Stimulated activated naive CD8-positive, alpha-beta T cell treated with anti-CD3 and anti-CD28 coated beads, Interleukin-15, Interleukin-2, amounts not matched to agents 100 ng/mL and 50 ng/mL, for 24 hours (primary cell): ENCODE measurements around the gene ZNF385D.

Experiments used
- H3K27ac Mint-ChIP-seq: one replicate; pipeline ENCODE4 v1.8.0; 2021; ENCODE audit warnings: mild to moderate bottlenecking, mixed read lengths
- H3K27me3 Mint-ChIP-seq: one replicate; pipeline ENCODE4 v1.8.0; 2021; ENCODE audit warnings: mixed read lengths
- H3K36me3 Mint-ChIP-seq: one replicate; pipeline ENCODE4 v1.8.0; 2021; ENCODE audit warnings: low read depth, mixed read lengths
- H3K4me1 Mint-ChIP-seq: one replicate; pipeline ENCODE4 v1.8.0; 2021; ENCODE audit warnings: low read depth, mixed read lengths
- H3K4me3 Mint-ChIP-seq: one replicate; pipeline ENCODE4 v1.8.0; 2021; ENCODE audit warnings: mild to moderate bottlenecking, mixed read lengths
- H3K9me3 Mint-ChIP-seq: one replicate; pipeline ENCODE4 v1.8.0; 2021; ENCODE audit warnings: mixed read lengths

The ZNF385D gene

GRCh38 chr3:21750831-21751391 lies at the start of gene ZNF385D:
ZNF385D (minus strand) TSS chr3:21751210; CDS start chr3:21750916, 294 bp downstream.
- H3K27me3 Mint-ChIP-seq: no peaks in the 10 kb centered on the region
- H3K27ac Mint-ChIP-seq: no peak within 1 kb of the TSS
- H3K4me3 Mint-ChIP-seq: no peak within 1 kb of the TSS
- H3K36me3 Mint-ChIP-seq: no peaks in the 10 kb centered on the region
- H3K9me3 Mint-ChIP-seq: peaks cover 6% of the 10 kb centered on the region
- H3K4me1 Mint-ChIP-seq: no peaks in the 10 kb centered on the region

GRCh38 chr3:21798356-21799088 lies 47.5 kb upstream of the ZNF385D start:
- H3K27ac Mint-ChIP-seq: no peak overlapping the region
- peaks cover 31% of the 10 kb centered on the region for H3K9me3 Mint-ChIP-seq
- H3K4me3 Mint-ChIP-seq: no peak overlapping the region
- H3K4me1 Mint-ChIP-seq: no peaks in the 10 kb centered on the region
- H3K27me3 Mint-ChIP-seq: no peaks in the 10 kb centered on the region
- H3K36me3 Mint-ChIP-seq: no peaks in the 10 kb centered on the region

GRCh38 chr3:21795921-21796320 lies 44.9 kb upstream of the ZNF385D start:
- Mint-ChIP-seq H3K27ac (no peak overlapping the region), H3K4me3 (no peak overlapping the region), H3K9me3 (peaks cover 26% of the 10 kb centered on the region), H3K36me3 (no peaks in the 10 kb centered on the region), H3K27me3 (no peaks in the 10 kb centered on the region), H3K4me1 (no peaks in the 10 kb centered on the region)

GRCh38 chr3:21795152-21795837 lies 44.3 kb upstream of the ZNF385D start:
- Mint-ChIP-seq H3K27me3 (no peaks in the 10 kb centered on the region), H3K4me1 (no peaks in the 10 kb centered on the region), H3K9me3 (peaks cover 23% of the 10 kb centered on the region)

GRCh38 chr3:21794291-21794690 lies 43.3 kb upstream of the ZNF385D start:
- H3K27ac Mint-ChIP-seq: no peak overlapping the region
- no peaks in the 10 kb centered on the region for H3K27me3 Mint-ChIP-seq
- no peaks in the 10 kb centered on the region for H3K4me1 Mint-ChIP-seq
- no peak overlapping the region for H3K4me3 Mint-ChIP-seq
- H3K9me3 Mint-ChIP-seq: peaks cover 19% of the 10 kb centered on the region
- no peaks in the 10 kb centered on the region for H3K36me3 Mint-ChIP-seq

More at GRCh38 chr3:21795152-21795837, 44.3 kb upstream of the ZNF385D start:
- Mint-ChIP-seq H3K27ac (no peak overlapping the region), H3K4me3 (no peak overlapping the region), H3K36me3 (no peaks in the 10 kb centered on the region)

GRCh38 chr3:21792176-21792575 lies 41.2 kb upstream of the ZNF385D start:
- Mint-ChIP-seq H3K27me3 (no peaks in the 10 kb centered on the region), H3K36me3 (no peaks in the 10 kb centered on the region), H3K4me1 (no peaks in the 10 kb centered on the region), H3K4me3 (no peak overlapping the region), H3K9me3 (peaks cover 12% of the 10 kb centered on the region), H3K27ac (no peak overlapping the region)

- H3K27me3 Mint-ChIP-seq: no peaks in the 10 kb centered on the region
- H3K27ac Mint-ChIP-seq: no peak overlapping the region
- H3K4me3 Mint-ChIP-seq: no peak overlapping the region
- H3K9me3 Mint-ChIP-seq: peaks cover 16% of the 10 kb centered on the region
- no peaks in the 10 kb centered on the region for H3K36me3 Mint-ChIP-seq
- H3K4me1 Mint-ChIP-seq: no peaks in the 10 kb centered on the region
Measured at GRCh38 chr3:21791356-21791755, 40.3 kb upstream of the ZNF385D start.

- no peaks in the 10 kb centered on the region for H3K4me1 Mint-ChIP-seq
- no peak overlapping the region for H3K4me3 Mint-ChIP-seq
- no peaks in the 10 kb centered on the region for H3K27me3 Mint-ChIP-seq
- no peak overlapping the region for H3K27ac Mint-ChIP-seq
- no peaks in the 10 kb centered on the region for H3K36me3 Mint-ChIP-seq
- H3K9me3 Mint-ChIP-seq: peaks cover 16% of the 10 kb centered on the region
Measured at GRCh38 chr3:21790466-21790865, 39.5 kb upstream of the ZNF385D start.

- Mint-ChIP-seq H3K27ac (no peak overlapping the region), H3K36me3 (no peaks in the 10 kb centered on the region), H3K4me3 (no peak overlapping the region), H3K27me3 (no peaks in the 10 kb centered on the region), H3K9me3 (peaks cover 16% of the 10 kb centered on the region), H3K4me1 (no peaks in the 10 kb centered on the region)
Measured at GRCh38 chr3:21789730-21790129, 38.7 kb upstream of the ZNF385D start.

GRCh38 chr3:21786438-21786797 lies 35.4 kb upstream of the ZNF385D start:
- Mint-ChIP-seq H3K27ac (no peak overlapping the region), H3K4me3 (no peak overlapping the region), H3K4me1 (no peaks in the 10 kb centered on the region), H3K9me3 (peaks cover 8% of the 10 kb centered on the region), H3K36me3 (no peaks in the 10 kb centered on the region), H3K27me3 (no peaks in the 10 kb centered on the region)

GRCh38 chr3:21785765-21786437 lies 34.9 kb upstream of the ZNF385D start:
- peaks cover 8% of the 10 kb centered on the region for H3K9me3 Mint-ChIP-seq
- H3K27ac Mint-ChIP-seq: no peak overlapping the region
- H3K4me1 Mint-ChIP-seq: no peaks in the 10 kb centered on the region
- no peaks in the 10 kb centered on the region for H3K27me3 Mint-ChIP-seq
- H3K4me3 Mint-ChIP-seq: no peak overlapping the region
- no peaks in the 10 kb centered on the region for H3K36me3 Mint-ChIP-seq

GRCh38 chr3:21783839-21784238 lies 32.8 kb upstream of the ZNF385D start:
- Mint-ChIP-seq H3K4me3 (no peak overlapping the region), H3K36me3 (no peaks in the 10 kb centered on the region), H3K9me3 (peaks cover 8% of the 10 kb centered on the region), H3K27ac (no peak overlapping the region), H3K4me1 (no peaks in the 10 kb centered on the region), H3K27me3 (no peaks in the 10 kb centered on the region)

GRCh38 chr3:21781355-21781754 lies 30.3 kb upstream of the ZNF385D start:
- Mint-ChIP-seq H3K27me3 (no peaks in the 10 kb centered on the region), H3K27ac (no peak overlapping the region), H3K36me3 (no peaks in the 10 kb centered on the region), H3K4me3 (no peak overlapping the region), H3K4me1 (no peaks in the 10 kb centered on the region), H3K9me3 (no peaks in the 10 kb centered on the region)

GRCh38 chr3:21779909-21780308 lies 28.9 kb upstream of the ZNF385D start:
- H3K27ac Mint-ChIP-seq: no peak overlapping the region
- H3K36me3 Mint-ChIP-seq: no peaks in the 10 kb centered on the region
- H3K27me3 Mint-ChIP-seq: no peaks in the 10 kb centered on the region
- no peak overlapping the region for H3K4me3 Mint-ChIP-seq
- H3K4me1 Mint-ChIP-seq: no peaks in the 10 kb centered on the region
- H3K9me3 Mint-ChIP-seq: no peaks in the 10 kb centered on the region

GRCh38 chr3:21778715-21779114 lies 27.7 kb upstream of the ZNF385D start:
- Mint-ChIP-seq H3K9me3 (no peaks in the 10 kb centered on the region), H3K4me1 (no peaks in the 10 kb centered on the region), H3K4me3 (no peak overlapping the region), H3K27ac (no peak overlapping the region), H3K36me3 (no peaks in the 10 kb centered on the region), H3K27me3 (no peaks in the 10 kb centered on the region)
